Endothelial cell (in vitro differentiated cells): ENCODE measurements around the gene NBAS. TPM values are rescaled to one million over a fixed set of nuclear protein-coding genes. Genes with fewer than 3 reads are reported as not detected.

Experiments
- DNase-seq: peaks from one replicate; pipeline ENCODE4 v3.0.0; 2021; ENCODE audit warnings: low spot score
- H3K27ac Mint-ChIP-seq: one replicate; pipeline ENCODE4 v1.8.0; 2021; ENCODE audit warnings: mixed read lengths, inconsistent platforms; ENCODE audit not compliant: unreplicated experiment
- H3K27me3 Mint-ChIP-seq: one replicate; pipeline ENCODE4 v1.8.0; 2021; ENCODE audit warnings: mild to moderate bottlenecking, moderate library complexity, mixed read lengths, inconsistent platforms; ENCODE audit not compliant: unreplicated experiment
- H3K36me3 Mint-ChIP-seq: one replicate; pipeline ENCODE4 v1.8.0; 2021; ENCODE audit warnings: mild to moderate bottlenecking, low read depth, mixed read lengths, inconsistent platforms; ENCODE audit not compliant: unreplicated experiment
- H3K4me1 Mint-ChIP-seq: one replicate; pipeline ENCODE4 v1.8.0; 2021; ENCODE audit warnings: mild to moderate bottlenecking, mixed read lengths, inconsistent platforms; ENCODE audit not compliant: unreplicated experiment
- H3K4me3 Mint-ChIP-seq: one replicate; pipeline ENCODE4 v1.8.0; 2021; ENCODE audit warnings: mild to moderate bottlenecking, mixed read lengths, inconsistent platforms; ENCODE audit not compliant: unreplicated experiment
- H3K9me3 Mint-ChIP-seq: one replicate; pipeline ENCODE4 v1.8.0; 2021; ENCODE audit warnings: mixed read lengths, inconsistent platforms; ENCODE audit not compliant: unreplicated experiment
- total RNA-seq: library from RNA; stranded (reverse); fragmentation: NEBNext Ultra II Directional; extraction: Animal tissue kit (Norgen Biotek cat#: 25700); gene quantifications from one replicate; pipeline ENCODE4 v1.2.1, GENCODE V29; 2021; ENCODE audit not compliant: unreplicated experiment
- TF ChIP-seq, protein P1 (sequence below): fragments of 200-600 bp; sonication (generic); IDR thresholded peaks from one replicate; pipeline ENCODE4 v1.5.0; 2021; ENCODE audit warnings: antibody characterized with exemption; ENCODE audit not compliant: unreplicated experiment

NBAS gene
- total RNA-seq, 1 donor from 2014 or later = 52.8 TPM

DNA sequence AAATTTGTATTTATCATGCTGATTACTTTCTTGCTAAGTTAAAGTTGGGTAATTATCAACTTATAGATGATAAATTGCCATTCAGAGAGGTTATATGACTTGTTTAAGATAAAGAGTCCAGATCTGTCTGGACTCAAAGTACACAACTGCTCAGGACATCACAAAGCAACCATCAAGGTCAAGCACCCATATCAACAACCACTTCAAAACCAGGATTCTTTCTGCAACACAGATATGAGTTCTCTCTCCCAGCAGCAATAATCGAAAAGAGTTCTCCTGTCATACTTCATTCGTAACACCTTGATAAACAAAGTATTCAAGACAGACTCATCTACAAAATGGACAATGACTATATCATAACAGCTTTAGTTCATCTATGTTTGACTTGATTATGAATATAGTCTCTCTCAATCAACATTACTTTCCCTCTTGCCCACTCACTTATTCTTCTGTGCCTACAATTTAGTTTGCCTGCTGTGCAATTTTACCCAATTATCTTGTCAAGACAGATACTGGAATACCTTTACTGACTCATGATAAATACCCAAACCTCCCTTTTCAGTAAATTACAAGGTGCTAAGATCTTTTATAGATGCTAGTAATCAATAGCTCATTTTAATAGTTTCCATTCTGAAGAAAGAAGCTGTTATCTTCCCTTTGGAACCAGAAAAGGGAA lies 281.8 kb downstream of the NBAS start:
- no peaks in the 10 kb centered on the region for H3K4me1 Mint-ChIP-seq
- H3K27me3 Mint-ChIP-seq = no peaks in the 10 kb centered on the region
- no peak overlapping the region for H3K27ac Mint-ChIP-seq
- no peak for DNase-seq
- H3K4me3 Mint-ChIP-seq = no peak overlapping the region
- TF ChIP-seq, protein P1, sequence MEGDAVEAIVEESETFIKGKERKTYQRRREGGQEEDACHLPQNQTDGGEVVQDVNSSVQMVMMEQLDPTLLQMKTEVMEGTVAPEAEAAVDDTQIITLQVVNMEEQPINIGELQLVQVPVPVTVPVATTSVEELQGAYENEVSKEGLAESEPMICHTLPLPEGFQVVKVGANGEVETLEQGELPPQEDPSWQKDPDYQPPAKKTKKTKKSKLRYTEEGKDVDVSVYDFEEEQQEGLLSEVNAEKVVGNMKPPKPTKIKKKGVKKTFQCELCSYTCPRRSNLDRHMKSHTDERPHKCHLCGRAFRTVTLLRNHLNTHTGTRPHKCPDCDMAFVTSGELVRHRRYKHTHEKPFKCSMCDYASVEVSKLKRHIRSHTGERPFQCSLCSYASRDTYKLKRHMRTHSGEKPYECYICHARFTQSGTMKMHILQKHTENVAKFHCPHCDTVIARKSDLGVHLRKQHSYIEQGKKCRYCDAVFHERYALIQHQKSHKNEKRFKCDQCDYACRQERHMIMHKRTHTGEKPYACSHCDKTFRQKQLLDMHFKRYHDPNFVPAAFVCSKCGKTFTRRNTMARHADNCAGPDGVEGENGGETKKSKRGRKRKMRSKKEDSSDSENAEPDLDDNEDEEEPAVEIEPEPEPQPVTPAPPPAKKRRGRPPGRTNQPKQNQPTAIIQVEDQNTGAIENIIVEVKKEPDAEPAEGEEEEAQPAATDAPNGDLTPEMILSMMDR = no peak
- peaks cover 6% of the 10 kb centered on the region for H3K36me3 Mint-ChIP-seq
- no peaks in the 10 kb centered on the region for H3K9me3 Mint-ChIP-seq

DNA sequence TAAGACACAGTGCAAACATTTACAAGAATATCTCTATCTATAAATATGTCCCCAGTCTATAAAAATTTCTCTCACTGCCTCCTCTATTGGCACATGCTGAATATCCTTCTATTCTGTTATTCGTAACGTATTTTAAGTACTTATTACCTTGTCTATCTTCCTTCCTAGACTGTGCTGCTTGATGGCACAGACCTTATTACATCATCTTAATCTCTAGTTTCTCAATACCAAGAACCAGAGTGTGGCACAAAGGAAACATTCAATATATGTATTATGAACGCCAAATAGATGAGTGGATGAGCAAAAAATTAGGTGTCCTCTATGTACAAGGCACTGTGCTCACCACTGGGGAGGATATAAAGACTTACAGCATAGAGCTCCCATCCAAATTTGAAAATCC lies 282.8 kb downstream of the NBAS start:
- Mint-ChIP-seq H3K36me3 (peaks cover 9% of the 10 kb centered on the region), H3K4me1 (no peaks in the 10 kb centered on the region), H3K27me3 (no peaks in the 10 kb centered on the region), H3K4me3 (no peak overlapping the region), H3K27ac (no peak overlapping the region), H3K9me3 (no peaks in the 10 kb centered on the region)
- DNase-seq = no peak
- TF ChIP-seq, protein P1 = no peak

DNA sequence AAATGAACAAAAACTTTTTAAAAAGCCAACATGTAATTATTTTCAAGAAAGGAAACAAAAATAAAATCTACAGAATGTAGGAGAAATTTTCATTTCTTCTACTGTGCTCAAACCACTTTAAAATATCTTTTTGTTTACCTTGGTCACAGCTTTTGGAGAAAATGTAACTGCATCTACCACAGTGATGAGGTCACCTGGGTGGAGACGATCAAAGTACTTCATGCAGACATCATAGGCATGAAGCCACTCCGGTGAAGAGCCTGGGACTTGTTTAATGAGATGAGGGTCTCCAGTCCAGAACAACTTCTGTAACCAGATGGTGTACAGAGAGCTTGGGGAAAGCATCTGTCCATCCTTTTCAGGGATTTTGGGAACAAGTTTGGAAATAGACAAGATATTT lies 285.8 kb downstream of the NBAS start:
- H3K4me1 Mint-ChIP-seq = no peaks in the 10 kb centered on the region
- H3K36me3 Mint-ChIP-seq = peaks cover 5% of the 10 kb centered on the region
- no peaks in the 10 kb centered on the region for H3K9me3 Mint-ChIP-seq
- H3K27ac Mint-ChIP-seq = no peak overlapping the region
- TF ChIP-seq, protein P1 = no peak
- no peak for DNase-seq
- no peak overlapping the region for H3K4me3 Mint-ChIP-seq
- H3K27me3 Mint-ChIP-seq = no peaks in the 10 kb centered on the region

DNA sequence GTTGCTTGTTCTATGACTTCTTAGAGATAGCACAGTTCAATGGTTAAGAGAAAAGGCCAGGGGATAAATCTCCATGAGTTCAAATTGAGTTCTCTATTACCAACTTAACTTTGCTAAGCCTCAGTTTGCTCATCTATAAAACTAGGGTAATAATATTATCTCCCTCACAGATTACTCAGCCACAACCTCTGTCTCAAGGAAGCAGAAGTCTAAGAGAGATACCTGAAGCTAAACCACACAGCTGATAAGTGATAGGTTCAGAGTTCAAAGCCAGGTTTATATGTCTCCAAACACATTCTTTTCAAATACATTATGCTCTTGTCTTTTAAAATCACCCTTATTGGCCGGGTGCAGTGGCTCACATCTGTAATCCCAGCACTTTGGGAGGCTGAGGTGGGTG lies 287.7 kb downstream of the NBAS start:
- Mint-ChIP-seq H3K4me3 (no peak overlapping the region), H3K27me3 (no peaks in the 10 kb centered on the region), H3K4me1 (peaks cover 3% of the 10 kb centered on the region), H3K36me3 (peaks cover 5% of the 10 kb centered on the region), H3K9me3 (no peaks in the 10 kb centered on the region), H3K27ac (no peak overlapping the region)
- TF ChIP-seq, protein P1 = no peak
- DNase-seq = no peak

GRCh38 chr2:15272942-15273341 lies 288.2 kb downstream of the NBAS start:
- no peak overlapping the region for H3K4me3 Mint-ChIP-seq
- TF ChIP-seq, protein P1 = no peak
- H3K4me1 Mint-ChIP-seq = peaks cover 3% of the 10 kb centered on the region
- no peaks in the 10 kb centered on the region for H3K9me3 Mint-ChIP-seq
- H3K36me3 Mint-ChIP-seq = peaks cover 5% of the 10 kb centered on the region
- DNase-seq = no peak
- no peaks in the 10 kb centered on the region for H3K27me3 Mint-ChIP-seq
- H3K27ac Mint-ChIP-seq = no peak overlapping the region
